Uterus (tissue), 2 donors: ENCODE results near the gene NKX2-1.

Experiments
- POLR2A ChIP-seq, 2 donors: fragments of 450-650 bp; IDR thresholded peaks; one replicate each; pipeline ENCODE4 v1.6.1; 2016; ENCODE audit warnings: antibody characterized with exemption in 2 of 2, mild to moderate bottlenecking in 1 of 2, moderate library complexity in 1 of 2
- TF ChIP-seq, protein P1 (sequence below), 4 experiments: fragments of 200-600 bp in 2 of 4; fragments of 450-650 bp in 2 of 4; sonication (generic) in 2 of 4; IDR thresholded peaks; one replicate each; pipeline ENCODE4 v1.5.1; 2016 to 2019; ENCODE audit warnings: antibody characterized with exemption in 4 of 4, mild to moderate bottlenecking in 2 of 4, moderate library complexity in 1 of 4

DNA sequence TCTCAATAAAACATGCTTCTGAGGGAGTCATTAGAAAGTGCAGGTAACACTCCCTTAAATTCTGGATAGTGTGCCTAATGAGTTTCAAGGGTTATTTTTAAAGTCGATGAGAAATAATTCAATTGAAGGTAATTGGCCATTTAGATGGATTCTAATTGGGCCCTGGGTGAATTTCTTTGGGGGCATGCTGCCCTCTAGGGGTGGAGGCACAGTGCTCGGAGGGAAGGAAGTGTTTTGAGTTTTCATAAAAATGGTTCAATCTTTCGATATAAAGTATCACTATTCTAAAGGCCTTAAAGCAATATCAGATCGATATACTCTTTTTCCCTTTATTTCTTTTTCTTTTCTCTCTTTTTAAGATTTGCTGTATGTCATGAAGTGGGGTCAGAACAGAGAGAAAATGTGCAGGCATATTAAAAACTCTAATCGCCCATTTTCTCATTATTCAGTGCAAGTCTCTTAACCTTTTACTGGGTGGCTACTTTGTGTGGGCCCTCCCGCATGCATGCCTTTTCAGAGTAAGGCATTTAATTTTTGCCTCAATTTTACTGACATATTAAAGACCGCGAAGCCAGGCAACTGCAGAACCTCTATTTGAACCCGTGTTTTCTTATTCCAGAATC lies 36.9 kb upstream of the NKX2-1 start:
- TF ChIP-seq, protein P1, sequence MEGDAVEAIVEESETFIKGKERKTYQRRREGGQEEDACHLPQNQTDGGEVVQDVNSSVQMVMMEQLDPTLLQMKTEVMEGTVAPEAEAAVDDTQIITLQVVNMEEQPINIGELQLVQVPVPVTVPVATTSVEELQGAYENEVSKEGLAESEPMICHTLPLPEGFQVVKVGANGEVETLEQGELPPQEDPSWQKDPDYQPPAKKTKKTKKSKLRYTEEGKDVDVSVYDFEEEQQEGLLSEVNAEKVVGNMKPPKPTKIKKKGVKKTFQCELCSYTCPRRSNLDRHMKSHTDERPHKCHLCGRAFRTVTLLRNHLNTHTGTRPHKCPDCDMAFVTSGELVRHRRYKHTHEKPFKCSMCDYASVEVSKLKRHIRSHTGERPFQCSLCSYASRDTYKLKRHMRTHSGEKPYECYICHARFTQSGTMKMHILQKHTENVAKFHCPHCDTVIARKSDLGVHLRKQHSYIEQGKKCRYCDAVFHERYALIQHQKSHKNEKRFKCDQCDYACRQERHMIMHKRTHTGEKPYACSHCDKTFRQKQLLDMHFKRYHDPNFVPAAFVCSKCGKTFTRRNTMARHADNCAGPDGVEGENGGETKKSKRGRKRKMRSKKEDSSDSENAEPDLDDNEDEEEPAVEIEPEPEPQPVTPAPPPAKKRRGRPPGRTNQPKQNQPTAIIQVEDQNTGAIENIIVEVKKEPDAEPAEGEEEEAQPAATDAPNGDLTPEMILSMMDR (IDR thresholded peaks at IDR 0.05): peak in 2 of 4 experiments; percentile 13 to 19
- TF ChIP-seq POLR2A (IDR thresholded peaks at IDR 0.05): no peak
